HG02973 (cell line): ENCODE data around the gene ISLR2.
"Not testable (repeated sequence)": the region's sequence is repeated elsewhere in the genome, so short reads cannot be mapped to it uniquely, and the experiment has no call there.

Experiments used
- ATAC-seq: cut with Tn5 transposase; IDR thresholded peaks from one replicate; pipeline ENCODE4 v1.9.1; 2021; ENCODE audit warnings: moderate library complexity; ENCODE audit not compliant: unreplicated experiment

Gene ISLR2

DNA sequence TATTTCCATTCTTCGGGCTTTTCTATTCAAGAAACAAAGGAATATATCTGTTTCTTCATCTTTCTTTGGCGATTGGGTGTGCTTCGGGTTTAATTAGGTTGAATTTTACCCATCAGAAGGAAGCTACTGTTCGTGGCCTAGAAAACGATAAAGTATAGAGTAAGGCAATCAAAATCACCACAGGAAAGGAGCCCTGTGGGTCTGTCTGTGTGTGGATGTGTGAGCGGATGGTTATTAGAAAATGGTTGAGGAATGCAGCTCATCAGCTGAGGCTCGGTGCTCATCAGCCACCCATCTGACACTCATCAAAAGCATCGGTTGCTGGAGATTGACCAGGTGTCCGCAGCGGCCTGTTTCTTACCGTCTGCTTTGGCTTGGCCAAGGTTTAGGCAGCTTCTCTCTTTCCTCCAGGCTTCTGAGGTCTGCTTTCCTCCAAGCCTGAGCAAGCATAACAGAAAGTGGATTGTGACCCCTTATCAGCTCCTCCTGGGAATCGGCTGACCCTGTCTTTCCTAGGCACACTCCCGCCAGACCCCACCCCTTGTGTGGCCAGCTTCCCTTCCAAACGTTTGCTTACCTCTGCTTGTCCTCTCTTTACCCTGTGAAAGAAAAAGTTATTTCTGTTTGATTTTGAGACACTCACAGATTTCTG, 25.5 kb downstream of the ISLR2 start:
- ATAC-seq, result no peak

DNA sequence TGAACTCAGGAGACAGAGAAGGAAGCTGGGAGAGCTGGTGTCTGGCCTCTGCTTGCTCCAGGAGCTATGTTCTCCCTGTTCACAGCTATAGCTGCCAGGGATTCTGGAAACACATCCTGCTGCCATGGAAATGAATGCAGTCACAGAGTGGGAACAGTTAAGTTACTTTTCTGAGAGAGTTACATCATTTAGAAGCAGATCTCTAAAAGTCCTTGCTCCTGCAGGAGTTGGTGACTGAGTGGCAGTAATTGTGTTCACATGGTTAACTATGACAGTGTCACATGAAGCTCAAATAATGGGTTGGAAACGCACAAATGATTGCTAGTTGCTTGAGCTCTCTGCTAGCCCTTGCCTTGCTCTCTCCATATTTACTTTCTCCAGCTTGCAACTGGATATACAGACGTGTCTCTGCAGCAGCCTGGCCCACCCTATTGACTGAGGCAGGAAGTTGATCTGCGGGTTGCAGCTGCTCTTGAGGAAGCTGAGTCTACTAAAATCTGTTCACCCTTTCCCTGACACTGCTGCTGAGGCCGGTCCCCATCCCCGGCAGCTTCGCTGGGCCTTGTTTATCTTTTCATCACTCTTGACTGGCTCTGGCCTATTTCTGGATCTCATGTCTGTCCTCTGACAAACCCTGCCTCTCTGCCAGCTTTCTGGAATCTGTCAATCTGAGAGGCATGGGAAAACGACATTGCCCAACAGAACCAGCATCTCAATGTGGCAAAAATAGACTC, 26.5 kb downstream of the ISLR2 start:
- ATAC-seq, result no peak

GRCh38 chr15:74157868-74158827, 27.8 kb downstream of the ISLR2 start:
- no peak for ATAC-seq

DNA sequence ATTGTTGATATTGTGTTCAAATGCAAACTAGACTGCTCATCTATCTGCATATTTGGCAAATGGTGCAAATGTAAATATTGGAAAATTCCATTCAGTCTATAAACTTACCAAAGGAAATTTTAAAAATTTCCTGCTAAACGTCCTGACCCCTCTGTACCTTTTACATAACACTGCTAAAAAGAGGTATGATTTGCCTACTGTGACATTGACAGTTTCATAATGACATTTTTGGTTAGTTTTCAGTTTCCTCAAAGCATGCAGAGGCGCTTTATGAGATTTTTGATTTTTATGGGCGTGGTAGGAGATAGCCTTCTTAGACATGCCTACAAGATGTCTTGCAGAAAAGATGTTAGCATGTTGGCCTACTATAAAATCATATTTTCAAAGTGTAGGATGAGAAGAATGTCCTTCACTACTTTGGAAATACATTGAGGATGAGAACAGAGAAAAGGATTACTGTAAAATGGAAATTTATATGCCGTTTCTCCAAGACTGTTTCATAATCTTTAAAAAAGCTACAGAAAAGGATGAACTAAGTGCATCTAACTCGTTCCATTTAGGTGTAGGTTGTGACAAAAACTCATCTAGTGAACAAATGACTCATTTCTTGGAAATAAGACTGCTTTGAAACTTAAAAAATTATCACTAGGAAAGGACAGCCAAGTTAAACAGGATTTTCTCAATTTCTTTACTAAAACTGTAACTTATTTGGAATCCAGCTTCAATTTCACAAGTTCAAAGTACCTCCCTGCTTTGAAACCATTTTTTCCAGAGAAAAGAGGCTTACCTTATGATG, 28.7 kb downstream of the ISLR2 start:
- peak; percentile 72 for ATAC-seq

DNA sequence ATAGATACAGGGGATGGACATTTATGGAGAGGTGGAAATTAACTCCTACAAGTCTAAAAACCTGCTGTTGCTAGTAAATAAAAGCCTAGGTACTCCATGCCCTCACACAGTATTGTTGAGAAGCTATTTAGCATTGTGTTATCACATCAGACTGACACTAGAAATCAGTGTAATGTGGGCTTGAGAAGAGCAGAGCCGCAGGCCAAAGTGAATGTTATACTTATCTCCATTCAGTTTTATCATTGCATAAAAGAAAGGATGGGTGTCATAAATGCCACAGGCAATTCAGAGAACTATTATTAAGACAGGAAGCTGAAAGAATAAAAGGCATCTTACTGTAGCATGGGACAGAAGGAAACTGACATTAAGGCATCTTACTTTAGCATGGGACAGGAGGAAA, 29.4 kb downstream of the ISLR2 start:
- ATAC-seq, result no peak

DNA sequence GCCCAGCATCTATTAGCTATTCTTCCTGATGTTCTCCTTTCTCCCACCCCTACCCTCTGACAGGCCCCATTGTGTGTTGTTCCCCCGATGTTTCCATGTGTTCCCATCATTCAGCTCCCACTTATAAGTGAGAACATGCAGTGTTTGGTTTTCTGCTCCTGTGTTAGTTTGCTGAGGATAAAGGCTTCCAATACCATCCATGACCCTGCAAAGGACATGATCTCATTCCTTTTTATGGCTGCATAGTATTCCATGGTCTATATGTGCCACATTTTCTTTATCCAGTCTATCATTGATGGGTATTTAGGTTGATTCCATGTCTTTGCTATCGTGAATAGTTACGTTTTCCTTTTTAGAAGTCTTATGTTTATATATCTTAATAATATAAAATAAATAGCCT, 30.0 kb downstream of the ISLR2 start:
- ATAC-seq, result not testable (repeated sequence)

DNA sequence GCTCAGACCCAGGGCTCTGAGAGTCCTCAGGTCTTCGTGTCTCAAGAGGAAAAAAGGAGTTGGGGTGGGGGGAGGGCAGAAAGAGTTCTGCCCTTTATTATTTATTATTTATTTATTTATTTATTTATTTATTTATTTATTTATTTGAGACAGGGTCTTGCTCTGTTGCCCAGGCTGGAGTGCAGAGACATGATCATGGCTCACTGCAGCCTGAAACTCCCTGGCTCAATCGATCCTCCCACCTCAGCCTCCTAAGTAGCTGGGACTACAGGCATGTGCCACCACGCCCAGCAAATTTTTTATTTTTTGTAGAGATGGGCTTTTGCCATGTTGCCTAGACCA, 31.8 kb downstream of the ISLR2 start:
- not testable (repeated sequence) for ATAC-seq

DNA sequence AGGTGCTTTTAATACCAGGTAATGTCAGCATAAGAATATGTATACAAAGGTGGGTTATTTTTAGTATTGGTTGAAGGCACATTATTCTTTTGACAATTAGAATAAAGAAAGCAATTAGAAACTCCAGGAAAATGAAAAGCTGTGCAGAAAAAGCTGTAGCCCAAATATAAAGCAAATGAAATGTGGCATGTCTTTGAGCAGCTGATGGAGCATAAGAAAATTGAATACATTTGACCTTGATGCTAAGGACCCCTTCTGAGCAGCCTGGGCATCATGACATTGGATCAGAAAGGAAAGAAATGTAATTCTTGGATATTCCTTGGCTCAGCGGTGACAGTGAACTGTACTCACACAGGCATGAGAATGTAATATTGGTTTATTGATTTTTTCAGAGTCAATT, 35.1 kb downstream of the ISLR2 start:
- ATAC-seq, result no peak

GRCh38 chr15:74167891-74168331, 37.5 kb downstream of the ISLR2 start:
- ATAC-seq, result no peak

DNA sequence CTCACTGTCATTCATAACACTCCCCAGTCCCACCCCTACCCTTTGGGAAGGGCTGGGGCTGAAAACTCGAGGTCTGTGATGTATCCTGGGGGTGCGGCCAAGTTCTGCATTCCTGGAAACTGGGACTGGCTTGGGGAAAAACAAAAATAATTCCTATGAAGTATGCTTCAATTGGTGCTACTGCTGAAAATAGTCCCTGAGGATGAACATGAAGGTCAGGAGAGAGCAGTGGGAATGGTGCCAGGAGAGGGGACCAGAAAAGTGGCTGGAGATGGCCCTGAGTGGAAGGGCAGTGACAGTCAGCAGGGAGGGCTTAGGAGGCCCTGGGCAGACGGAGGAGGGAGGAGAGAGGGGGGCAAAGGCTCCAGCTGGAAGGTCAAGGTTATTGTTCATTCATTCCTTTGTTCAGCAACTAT, 38.3 kb downstream of the ISLR2 start:
- ATAC-seq, result no peak

DNA sequence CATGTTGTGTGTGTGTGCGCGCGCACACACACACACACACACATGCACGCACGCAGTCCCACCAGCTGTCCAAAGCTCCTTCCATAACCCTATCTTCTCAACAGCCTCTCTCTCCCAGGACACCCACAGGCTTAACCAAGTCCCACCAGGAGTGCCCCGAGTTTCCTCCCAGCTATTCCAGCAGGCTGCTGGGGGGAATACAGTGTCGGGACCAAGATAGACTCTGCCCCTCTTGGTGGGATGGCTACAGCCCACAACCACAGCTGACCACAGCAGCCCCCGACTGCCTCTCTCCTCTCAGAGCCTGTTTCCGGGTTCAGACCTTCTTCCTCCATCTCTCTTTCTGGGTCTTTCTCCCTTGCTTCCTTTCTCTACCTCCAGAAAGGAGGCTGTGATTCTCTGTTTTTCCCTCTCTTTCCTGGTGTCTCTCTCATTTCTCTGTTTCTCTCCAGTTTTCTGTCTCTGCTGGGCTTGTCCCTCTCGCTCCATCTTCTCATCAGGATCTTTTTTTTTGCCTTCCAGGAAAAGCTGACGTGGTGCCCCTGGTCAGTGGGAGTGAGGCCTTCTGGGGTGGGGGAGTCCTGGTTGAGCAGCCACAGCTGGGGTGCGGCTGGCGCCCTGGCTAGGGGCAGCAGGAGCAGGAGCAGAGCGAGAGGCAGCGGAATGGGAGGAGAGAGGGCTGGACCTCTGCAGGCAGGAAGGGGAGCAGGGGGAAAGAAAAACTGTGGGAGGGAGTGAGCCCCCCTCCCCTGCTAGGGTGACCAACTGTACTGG, 39.9 kb downstream of the ISLR2 start:
- ATAC-seq, result no peak

DNA sequence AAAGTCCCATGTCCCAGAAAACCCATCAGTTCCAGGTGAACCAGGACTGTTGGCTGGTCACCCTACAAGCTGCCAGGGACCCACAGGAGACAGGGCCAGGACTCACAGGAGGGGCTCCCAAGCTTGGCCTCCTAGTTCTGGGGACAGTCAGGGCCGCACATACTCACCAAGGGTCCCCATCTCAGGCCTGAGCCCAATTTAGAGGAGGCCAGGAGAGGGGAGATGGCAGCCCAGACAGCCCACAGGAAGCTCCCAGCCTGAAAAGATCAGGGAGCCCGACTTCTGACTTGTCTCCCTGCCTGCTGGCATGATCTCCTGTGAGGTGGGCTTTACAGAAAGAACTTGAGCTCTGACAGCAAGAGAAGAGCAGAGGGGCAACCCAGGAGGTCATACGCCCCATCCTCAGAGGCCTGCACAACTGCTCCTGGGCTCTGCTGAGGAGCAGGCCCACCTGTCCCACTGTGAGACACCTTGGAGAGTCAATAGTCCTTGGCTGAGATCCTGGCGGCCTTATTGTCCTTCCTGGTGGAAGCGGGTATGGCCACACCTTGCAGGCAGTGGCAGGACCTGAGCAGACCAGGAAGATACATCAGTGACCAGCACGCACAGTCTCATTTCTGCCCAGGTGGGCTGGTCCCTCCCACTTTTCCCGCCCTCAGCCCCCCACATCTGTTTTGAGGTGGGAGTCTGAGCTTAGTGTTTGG, 40.6 kb downstream of the ISLR2 start:
- no peak for ATAC-seq

- ATAC-seq, result no peak
These were observed 41.7 kb downstream of the ISLR2 start for GRCh38 chr15:74171965-74172541.

GRCh38 chr15:74172701-74173379, 42.5 kb downstream of the ISLR2 start:
- no peak for ATAC-seq

DNA sequence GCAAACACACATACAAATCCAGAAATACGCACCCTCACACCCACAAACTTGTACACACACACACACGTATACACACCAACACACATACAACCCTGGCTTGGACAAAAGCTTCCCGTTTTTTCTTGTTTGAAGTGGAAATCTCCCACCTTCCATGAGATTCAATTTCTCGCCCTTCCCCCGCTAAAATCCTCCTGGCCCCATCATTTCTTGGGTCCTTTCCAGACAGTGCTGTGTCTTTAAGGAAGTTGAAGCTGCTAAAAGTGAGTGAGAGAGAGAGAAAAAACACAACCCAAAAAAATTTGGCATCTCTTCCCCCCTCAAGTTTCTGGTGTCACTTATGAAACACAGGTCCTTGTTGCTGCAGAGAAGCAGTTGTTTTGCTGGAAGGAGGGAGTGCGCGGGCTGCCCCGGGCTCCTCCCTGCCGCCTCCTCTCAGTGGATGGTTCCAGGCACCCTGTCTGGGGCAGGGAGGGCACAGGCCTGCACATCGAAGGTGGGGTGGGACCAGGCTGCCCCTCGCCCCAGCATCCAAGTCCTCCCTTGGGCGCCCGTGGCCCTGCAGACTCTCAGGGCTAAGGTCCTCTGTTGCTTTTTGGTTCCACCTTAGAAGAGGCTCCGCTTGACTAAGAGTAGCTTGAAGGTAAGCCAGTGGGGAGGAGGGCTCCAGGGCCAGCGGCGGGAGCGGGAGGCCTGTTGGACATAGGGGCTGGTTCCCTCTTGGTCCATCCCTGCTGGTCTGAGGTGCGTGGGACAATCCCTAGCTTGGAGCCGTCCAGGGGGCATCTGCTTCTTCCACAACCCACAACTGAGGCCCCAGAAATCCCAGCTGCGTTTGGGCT, 43.2 kb downstream of the ISLR2 start, which contains the start of gene ISLR:
Gene ISLR (plus strand): TSS at position 331 of the 839 bp plus-strand sequence. CDS start 1,149 bp downstream, outside the sequence.
- ATAC-seq, result no peak

DNA sequence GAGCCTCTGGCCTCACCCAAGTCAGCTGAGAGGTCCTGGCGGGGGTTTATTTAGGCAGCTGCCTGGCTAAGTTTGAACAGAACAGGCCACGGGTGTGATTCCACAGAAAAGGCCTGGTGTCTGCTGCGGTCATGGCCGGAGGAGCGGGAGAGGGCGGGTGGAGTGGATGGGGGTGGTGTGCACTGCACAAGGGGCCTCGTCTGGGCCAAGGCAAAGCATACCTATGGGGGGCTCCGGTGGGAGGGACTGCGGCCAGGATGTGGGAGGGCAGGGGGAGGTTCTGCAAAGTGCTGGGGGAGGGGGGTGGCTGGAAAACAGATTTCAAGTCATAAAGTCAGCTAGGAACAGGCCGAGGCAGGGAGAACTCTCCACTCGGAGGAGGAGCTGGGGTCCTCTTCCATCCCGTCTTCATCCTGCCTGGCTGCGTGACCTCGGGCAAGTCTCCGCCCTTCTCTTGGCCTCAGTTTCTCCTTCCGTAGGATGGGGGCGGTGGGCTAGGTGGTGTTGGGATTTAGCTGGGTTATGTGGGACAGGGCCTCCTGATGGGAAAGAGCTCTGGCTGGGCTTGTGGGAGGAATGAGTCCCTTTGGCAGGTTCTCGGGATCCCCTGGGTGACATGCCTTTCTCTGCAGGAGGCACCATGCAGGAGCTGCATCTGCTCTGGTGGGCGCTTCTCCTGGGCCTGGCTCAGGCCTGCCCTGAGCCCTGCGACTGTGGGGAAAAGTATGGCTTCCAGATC, 44.0 kb downstream of the ISLR2 start:
- no peak for ATAC-seq

DNA sequence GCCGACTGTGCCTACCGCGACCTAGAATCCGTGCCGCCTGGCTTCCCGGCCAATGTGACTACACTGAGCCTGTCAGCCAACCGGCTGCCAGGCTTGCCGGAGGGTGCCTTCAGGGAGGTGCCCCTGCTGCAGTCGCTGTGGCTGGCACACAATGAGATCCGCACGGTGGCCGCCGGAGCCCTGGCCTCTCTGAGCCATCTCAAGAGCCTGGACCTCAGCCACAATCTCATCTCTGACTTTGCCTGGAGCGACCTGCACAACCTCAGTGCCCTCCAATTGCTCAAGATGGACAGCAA, 44.5 kb downstream of the ISLR2 start:
- no peak for ATAC-seq
